KG1 (cell line): ENCODE results near the gene ZNF536.

ENCODE experiments used
- DNase-seq: peaks from one replicate; lab custom pipeline; 2025; lab: John Stamatoyannopoulos, UW

The ZNF536 gene

DNA sequence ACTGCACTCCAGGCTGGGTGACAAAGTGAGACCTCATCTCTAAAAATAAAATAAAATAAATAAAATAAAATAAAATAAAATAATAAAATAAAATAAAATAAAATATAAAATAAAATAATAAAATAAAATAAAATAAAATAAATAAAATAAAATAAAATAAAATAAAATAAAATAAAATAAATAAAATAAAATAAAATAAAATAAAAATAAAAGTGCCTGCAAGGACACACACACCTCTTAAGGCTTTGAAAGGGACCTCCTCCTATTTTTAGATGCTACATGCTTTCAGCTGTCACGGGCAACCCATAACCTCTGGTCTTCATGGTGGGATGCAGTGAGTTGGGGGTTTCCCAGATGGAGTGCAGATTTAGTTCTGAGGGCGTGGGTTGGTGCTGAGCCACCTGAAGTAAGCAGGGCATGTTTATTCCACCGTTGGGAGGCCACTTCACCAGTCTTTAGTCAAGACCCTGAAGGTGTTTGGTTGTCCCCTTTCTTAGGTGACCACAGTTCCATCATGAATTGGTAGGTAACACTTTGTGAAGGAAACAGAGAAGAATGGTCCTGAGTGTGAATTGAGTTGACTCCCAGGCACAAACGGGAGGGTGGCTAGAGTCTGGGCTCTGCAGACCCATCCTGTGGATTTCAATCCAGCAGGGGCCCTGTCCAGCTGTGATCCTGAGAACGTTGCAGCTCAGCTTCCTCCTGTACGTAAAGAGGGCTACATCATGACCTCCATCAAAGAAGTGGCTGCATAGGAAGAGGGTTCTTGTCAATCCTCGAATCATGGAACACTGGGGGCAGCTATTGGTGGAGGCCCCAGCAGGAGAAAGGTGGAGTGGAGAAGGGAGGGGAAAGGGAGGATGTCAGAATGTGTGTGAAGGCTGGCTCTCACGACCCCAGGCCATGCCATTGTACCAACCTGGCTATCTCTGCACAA, 234.2 kb downstream of the ZNF536 start:
- no peak for DNase-seq
